Effector CD8-positive, alpha-beta T cell (primary cell): ENCODE results near the gene MAPK6.

Experiments used
- DNase-seq: peaks from one replicate; lab custom pipeline; 2025; lab: John Stamatoyannopoulos, UW

Gene MAPK6

DNA sequence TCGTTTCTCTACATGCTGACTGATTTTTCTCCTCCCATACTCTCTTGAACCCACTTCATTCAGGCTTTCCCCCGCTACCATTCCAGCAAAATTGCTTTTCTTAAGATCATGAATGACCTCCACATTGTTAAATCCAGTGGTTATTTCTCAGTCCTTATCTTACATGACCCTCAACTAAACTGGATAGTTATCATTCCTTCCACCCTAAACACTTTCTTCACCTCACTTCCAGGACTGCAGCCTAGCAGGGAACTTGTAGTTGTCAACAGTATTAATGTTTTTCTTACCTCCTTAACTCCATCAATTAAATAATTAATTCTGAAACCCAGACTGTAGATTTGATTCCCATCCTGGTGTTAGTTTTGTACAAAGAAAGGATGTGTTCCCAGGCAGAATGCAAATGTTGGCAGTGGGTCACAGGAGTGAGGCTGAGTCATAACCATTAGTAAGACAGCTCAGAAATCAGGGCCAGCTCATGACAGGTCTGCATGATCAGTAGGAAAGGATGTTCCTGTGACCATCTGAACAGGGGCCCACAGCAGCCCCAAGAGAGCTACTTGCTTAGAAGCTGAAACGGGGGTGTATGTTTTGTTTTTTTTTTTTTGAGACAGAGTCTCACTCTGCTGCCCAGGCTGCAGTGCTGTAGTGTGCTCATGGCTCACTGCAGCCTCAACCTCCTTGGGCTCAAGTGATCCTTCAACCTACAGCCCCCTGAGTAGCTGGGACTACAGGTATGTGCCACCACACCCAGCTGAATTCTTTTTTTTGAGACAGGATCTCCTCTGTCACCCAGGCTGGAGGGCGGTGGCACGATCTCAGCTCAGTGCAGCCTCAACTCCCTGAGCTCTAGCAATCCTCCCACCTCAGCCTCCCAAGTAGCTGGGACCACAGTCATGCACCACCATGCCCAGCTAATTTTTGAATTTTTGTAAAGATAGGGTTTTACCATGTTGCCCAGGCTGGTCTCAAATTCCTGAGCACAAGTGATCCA, 84.5 kb downstream of the MAPK6 start:
- DNase-seq, result no peak

DNA sequence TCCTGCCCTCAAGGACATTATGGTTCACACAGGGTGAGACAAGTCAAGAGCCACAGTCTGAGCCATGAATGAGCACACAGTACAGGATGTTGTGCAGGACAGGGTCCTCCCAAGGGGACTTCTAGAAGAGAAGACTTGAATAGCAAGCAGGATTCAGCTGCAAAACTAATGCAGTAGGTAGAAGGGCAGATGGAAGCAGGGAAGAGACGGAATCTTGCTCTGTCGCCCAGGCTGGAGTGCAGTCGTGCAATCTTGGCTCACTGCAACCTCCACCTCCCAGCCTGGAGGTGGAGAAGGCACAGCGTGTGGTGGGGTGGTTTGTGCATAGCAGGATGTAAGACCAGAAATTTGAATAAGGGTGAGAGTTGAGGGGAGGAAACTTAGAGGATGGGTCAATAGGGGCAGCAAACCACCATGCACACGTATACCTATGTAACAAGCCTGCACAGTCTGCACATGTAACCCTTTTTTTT, 85.5 kb downstream of the MAPK6 start:
- DNase-seq, result no peak

DNA sequence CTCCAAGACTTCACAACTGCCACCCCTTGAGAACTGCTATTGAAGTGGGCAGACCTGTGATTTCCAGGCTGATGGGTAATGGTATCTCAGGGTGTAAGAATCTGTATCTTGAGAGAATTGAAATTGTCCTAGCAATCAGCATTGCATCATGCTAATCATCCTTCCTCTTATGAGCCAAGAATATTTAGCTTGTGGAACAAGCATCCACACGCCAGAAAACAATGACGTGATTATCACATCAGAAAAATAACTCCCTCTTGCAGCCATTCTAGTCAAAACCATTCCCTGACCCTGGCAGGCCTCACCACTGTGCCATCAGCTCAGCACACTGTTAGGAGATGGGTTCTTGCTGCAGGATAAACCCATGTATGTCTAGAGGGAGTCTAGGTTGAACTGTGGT, 86.8 kb downstream of the MAPK6 start:
- DNase-seq, result no peak

DNA sequence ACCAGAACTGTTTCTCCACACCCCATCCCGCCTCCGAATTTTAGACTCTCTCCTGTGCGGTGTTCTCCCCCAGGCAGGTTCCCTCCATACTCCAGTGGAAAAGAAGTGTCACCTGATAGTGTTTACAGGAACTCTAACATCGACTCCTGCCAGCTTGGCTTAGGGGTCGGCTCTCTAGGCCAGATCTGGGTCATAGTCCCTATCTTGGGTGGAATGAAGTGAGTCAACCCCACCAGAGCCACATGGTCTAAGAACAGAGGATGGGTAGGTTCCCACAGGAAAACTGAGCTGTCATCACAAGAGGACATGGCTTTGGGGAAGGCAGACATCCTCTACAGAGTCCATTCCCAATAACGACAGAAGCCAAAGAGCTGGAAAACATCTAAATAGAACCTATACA, 87.6 kb downstream of the MAPK6 start:
- no peak for DNase-seq

DNA sequence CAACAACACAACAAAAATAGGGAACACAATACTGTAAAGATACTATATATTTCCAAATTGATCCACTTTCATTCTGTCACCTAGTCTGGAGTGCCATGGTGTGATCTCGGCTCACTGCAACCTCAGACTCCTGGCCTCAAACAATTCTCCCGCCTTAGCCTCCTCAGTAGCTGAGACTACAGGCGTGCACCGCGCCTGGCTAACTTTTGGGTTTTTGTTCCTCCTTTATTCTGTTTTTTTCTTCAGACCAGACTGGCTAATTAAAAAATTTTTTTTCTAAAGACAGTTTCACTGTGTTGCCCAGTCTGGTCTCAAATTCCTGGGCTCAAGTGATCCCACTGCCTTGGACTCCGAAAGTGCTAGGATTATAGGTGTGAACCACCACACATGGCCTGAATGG, 88.2 kb downstream of the MAPK6 start:
- no peak for DNase-seq

DNA sequence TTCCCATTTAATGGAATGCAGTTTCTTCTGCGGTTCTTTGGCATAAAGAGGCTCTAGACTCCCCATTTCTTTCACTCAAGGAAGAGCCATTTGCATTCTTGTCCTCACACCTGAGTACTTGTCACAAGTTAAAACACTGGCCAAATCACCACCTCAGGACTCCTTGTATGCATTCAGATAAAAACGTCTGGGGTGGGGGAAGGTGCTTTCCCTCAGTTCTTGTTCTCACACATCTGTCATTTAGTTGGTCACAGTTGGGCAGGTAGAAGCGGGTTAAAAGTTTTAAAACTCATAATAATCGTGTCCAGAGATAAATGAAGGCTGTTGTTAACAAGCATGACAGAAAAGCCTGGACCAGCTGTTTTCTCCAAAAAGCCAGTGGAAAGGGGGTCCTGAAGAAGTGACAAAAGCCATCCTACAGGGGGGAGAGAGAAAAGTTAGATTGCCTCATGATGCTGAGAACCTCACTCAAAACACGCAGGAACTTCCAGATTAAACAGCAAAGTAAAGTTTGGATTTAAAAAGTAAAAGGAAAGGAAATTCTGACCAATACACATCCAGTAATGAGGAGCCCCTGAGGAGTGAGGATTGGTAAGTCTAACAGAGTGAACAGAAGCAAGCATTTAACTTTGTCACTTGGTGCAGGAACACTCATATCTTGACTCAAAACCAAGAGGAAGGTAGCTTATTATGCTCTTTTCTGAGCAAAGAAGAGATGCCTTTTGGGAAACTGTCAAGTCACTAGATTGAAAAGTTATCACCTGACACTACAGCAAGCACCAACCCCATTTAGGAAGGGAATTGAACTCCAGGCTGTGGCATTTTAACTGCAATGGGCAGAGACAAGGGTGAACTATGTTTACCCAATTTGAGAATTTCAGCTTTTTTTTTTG, 90.8 kb downstream of the MAPK6 start:
- no peak for DNase-seq

DNA sequence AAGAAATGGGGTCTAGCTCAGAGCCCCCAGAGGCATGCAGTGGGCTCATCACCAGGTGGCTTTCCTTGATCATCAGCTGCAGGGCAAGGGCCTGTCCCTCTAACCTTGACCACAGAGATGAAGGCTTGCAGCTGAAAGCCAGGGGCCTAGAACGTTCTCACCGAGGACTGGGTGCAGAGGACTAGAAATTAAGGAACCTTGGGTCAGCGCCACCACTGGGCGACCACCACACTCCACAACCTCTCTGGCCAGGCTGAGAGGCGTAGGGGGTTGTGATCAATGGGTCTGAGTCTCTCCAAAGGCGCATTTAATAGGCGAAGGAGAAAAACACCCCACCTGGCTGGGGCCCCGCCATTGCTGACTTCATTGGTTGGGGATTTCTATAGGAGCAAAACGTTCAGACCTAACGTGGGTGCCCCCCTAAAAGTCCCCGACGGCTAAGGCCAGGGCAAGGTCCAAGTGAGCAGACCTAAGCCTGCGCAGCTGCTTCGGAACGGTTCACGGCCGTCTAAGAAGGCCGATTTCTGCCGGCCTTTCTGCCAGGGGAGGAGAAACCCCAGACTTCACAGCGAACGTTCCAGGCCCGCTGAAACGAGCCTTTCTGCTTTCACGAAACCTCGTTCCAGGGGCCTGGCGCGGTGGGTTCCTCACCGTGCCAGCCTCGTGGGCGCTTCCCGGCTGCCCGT, 92.6 kb downstream of the MAPK6 start:
- no peak for DNase-seq

DNA sequence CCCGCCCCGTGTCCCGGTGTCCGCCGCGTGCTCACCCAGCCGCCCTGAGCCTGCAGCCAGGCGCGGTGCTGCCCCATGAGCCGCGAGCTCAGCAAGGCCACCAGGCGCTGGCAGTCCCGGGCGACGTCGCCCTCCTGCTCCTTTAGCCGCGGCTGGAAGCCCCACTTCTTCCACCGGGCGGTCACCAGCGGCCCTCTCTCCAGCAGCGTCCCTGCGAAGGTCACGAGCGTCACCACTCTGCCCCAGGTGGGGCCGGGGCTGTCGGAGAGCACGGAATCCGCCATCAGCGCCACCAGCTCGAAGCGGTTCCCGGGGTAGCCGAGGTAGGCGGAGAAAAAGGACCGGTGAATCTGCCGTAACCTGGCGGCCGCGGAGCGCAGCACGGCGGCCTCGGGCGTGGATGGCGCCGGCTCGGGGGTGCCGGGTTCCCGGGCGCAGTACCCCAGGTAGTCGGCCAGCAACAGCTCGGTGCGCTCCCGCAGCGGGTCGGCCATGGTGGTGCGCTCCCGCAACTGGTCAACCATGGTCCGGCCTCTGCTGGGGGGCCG, 93.3 kb downstream of the MAPK6 start:
- peak; percentile 2 for DNase-seq

DNA sequence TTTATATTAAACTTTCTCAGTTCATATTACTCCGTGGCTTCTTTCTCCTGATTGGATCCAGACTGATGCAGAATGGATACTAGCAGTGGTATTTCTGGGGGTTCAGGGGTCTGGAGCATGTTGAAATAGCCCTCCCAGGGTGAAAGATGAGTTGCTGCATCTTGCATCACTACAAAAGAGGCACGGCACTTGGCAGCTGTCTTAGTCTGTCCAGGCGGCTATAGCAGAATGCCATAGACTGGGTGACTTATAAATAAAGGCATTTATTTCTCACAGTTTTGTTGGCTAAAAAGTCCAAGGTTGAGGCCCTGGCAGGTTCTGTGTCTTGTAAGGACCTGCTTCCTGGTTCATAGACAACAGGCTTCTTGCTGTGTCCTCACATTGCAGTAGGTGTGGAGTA, 94.2 kb downstream of the MAPK6 start:
- DNase-seq, result no peak

DNA sequence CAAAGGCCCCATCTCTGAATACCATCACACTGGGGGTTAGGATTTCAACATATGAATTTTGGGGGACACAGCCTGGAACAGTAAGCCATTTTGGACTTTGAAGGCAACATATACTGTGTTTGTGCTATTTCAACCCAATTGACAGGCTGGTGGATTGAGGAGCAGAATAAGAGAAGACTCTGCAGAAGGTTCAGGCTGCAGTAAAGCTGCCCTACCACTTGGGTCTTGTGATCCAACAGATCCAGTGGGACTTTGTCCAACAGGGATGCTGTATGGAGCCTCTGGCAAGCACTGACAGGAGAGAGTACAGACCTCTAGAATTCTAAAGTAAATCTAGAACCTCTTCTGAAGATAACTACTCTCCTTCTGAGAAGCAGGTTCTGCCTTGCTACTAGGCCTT, 94.7 kb downstream of the MAPK6 start:
- no peak for DNase-seq

DNA sequence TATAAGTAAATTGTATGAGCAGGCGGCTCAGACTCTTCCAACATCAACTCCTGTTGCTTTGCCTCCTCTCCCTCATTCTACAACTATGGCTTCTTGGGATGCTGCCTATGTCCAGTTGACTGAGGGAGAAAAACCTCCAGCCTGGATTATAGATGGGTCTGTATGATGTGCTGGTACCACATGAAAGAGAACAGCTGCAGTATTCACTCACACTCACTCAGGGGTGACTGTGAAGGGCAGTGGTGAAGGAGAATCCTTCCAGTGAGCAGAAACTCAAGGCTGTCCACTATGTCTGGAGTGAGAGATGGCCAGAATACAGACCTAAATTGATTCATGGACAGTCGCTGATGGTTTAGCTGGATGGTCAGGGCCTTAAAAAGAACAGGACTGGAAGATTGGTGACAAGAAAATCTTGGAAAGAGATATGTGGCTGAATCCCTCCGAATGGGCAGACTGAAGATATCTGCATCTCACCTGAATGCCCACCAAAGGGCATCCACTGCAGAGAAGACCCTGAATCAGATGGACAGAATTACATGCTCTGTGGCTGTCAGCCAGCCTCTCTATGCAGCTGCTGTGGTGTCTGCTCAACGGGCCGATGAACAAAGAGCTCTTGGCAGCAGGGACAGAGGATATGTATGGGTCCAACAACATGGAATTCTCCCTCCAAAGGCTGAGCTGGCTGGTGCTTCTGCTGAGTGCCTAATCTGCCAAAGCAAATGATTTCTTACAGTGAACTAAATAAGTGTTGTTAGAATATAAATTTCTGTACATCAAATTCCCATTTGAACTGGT, 95.4 kb downstream of the MAPK6 start:
- no peak for DNase-seq

DNA sequence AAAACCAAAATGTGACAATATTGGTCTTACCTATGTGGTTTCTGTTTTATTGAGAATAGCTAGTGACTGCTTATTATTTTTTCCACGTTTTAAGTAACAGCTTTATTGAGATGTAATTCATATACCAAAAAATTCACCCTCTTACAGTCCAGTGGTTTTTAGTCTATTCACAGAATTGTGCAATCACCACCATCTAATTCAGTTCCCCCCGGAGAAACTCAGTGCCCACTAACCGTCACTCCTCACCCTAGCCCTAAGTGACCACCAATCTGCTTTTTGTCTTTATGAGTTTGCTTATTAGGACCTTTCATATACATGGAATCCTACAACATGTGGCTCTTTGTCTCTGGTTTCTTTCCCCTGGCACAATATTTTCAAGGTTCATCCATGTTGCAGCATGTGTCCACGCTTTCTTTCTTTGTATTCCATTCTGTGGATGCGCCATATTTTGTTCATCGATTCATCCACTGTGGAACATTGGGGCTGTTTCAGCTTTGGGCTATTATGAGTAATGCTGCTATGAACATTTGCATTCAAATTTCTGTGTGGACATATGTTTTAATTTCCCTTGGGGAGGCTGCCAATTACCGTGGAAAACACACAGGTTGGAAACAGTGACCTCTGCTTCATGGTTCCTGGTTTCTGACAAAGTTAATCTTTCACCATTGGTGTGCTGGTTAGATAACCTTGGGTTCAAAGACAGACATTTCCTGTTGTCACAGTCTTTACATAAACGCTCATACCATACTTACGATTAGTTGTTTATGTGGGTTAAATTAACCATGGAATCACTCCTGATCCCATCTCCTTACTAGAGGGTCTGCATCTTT, 96.8 kb downstream of the MAPK6 start:
- no peak for DNase-seq
